ENCODE data around the gene DDX28. TPM values are rescaled to one million over a fixed set of nuclear protein-coding genes. Genes with fewer than 3 reads are reported as not detected.
"Not testable (repeated sequence)": the region's sequence is repeated elsewhere in the genome, so short reads cannot be mapped to it uniquely, and the experiment has no call there.

DDX28 gene
- total RNA-seq, 1 donor from 2014 or later, result 7.7 TPM

GRCh38 chr16:67998779-67999688, 24.0 kb downstream of the DDX28 start, which contains the start of gene DPEP2:
TSS of gene DPEP2 (minus strand) at chr16:67999484. CDS start at chr16:67993212, 6,272 bp downstream.
- intact Hi-C loops (cut with micrococcal nuclease); DNase-seq: not testable (repeated sequence)
- ATAC-seq, result peak; percentile 79

- DNase-seq; intact Hi-C loops (cut with micrococcal nuclease); ATAC-seq: not testable (repeated sequence)
These were observed 24.7 kb downstream of the DDX28 start for GRCh38 chr16:67998231-67998778.

- no peak for ATAC-seq
- no peak for DNase-seq
- intact Hi-C loops (cut with micrococcal nuclease), result no loop called here
These were observed 26.4 kb downstream of the DDX28 start for GRCh38 chr16:67996666-67997065.

- ATAC-seq, result no peak
- intact Hi-C loops (cut with micrococcal nuclease), result no loop called here
- DNase-seq, result no peak
These were observed 27.6 kb downstream of the DDX28 start for GRCh38 chr16:67995423-67995822.

- intact Hi-C loops (cut with micrococcal nuclease); DNase-seq: not testable (repeated sequence)
- ATAC-seq, result peak; percentile 18
These were observed 29.0 kb downstream of the DDX28 start for GRCh38 chr16:67994040-67994408.

- DNase-seq, result peak; percentile 93
- peak; percentile 96 for ATAC-seq
- intact Hi-C loops (cut with micrococcal nuclease), result no loop called here
These were observed 29.6 kb downstream of the DDX28 start for GRCh38 chr16:67993207-67994039.

- intact Hi-C loops (cut with micrococcal nuclease), result no loop called here
These were observed 30.3 kb downstream of the DDX28 start for GRCh38 chr16:67992661-67993206.

GRCh38 chr16:67990018-67990386, 33.0 kb downstream of the DDX28 start:
- intact Hi-C loops (cut with micrococcal nuclease), result no loop called here
- ATAC-seq, result no peak
- no peak for DNase-seq

More at GRCh38 chr16:67992661-67993206, 30.3 kb downstream of the DDX28 start:
- DNase-seq, result no peak
- peak; percentile 8 for ATAC-seq

GRCh38 chr16:67989322-67990017, 33.6 kb downstream of the DDX28 start:
- ATAC-seq (no peak), DNase-seq (no peak)
- intact Hi-C loops (cut with micrococcal nuclease), result no loop called here

GRCh38 chr16:67988675-67989074, 34.4 kb downstream of the DDX28 start:
- intact Hi-C loops (cut with micrococcal nuclease), result no loop called here
- DNase-seq (no peak), ATAC-seq (no peak)

GRCh38 chr16:67987460-67988160, 35.4 kb downstream of the DDX28 start:
- ATAC-seq (peak; percentile 49), DNase-seq (no peak)
- intact Hi-C loops (cut with micrococcal nuclease), result no loop called here

GRCh38 chr16:67986949-67987348, 36.1 kb downstream of the DDX28 start:
- DNase-seq, result no peak
- intact Hi-C loops (cut with micrococcal nuclease), result no loop called here
- ATAC-seq, result no peak

GRCh38 chr16:67982011-67982696, 40.9 kb downstream of the DDX28 start:
- no peak for DNase-seq
- ATAC-seq, result no peak
- intact Hi-C loops (cut with micrococcal nuclease), result no loop called here

GRCh38 chr16:67979955-67980678, 42.9 kb downstream of the DDX28 start, which contains the start of gene DPEP3:
TSS of gene DPEP3 (minus strand) at chr16:67980499. CDS start at chr16:67980380, 119 bp downstream.
- DNase-seq (no peak), ATAC-seq (no peak)
- intact Hi-C loops (cut with micrococcal nuclease), result no loop called here

GRCh38 chr16:67977469-67978227, 45.4 kb downstream of the DDX28 start:
- DNase-seq (no peak), ATAC-seq (peak; percentile 28)
- intact Hi-C loops (cut with micrococcal nuclease), result no loop called here

GRCh38 chr16:67977005-67977404, 46.0 kb downstream of the DDX28 start:
- no peak for ATAC-seq
- intact Hi-C loops (cut with micrococcal nuclease), result no loop called here
- DNase-seq, result no peak

Data from left ventricle myocardium superior (tissue), 1 donor.